Right cardiac atrium (tissue), 5 donors: ENCODE measurements around the gene ZNF883. TPM values are rescaled to one million over a fixed set of nuclear protein-coding genes. Genes with fewer than 3 reads are reported as not detected.

Source experiments
- ATAC-seq, 2 donors: fragments of 200-7000 bp; cut with Tn5 transposase; one replicate each; pipeline versions ENCODE4 v1.8.0 to v1.9.1; 2020; ENCODE audit warnings: moderate library complexity in 2 of 2, mild to moderate bottlenecking in 1 of 2
- DNase-seq, 3 donors: peaks; one replicate each; pipeline ENCODE4 v3.0.0-alpha.2; 2020
- H3K27ac ChIP-seq: one replicate; pipeline ENCODE4 v1.5.1; 2013; ENCODE audit warnings: mild to moderate bottlenecking, low read length, control low read depth, moderate library complexity
- H3K27me3 ChIP-seq: one replicate; pipeline ENCODE4 v1.6.1; 2013; ENCODE audit not compliant: control insufficient read depth, insufficient read depth
- H3K4me1 ChIP-seq: one replicate; pipeline ENCODE4 v1.6.1; 2013; ENCODE audit warnings: low read length; ENCODE audit not compliant: control insufficient read depth, insufficient read depth
- H3K4me3 ChIP-seq: one replicate; pipeline ENCODE4 v1.5.1; 2013; ENCODE audit warnings: low read length, control low read depth
- H3K9me3 ChIP-seq: one replicate; pipeline ENCODE4 v1.6.1; 2013; ENCODE audit warnings: low read length; ENCODE audit not compliant: control insufficient read depth
- WGBS: extraction: QIAGEN DNeasy Blood & Tissue Kit; methylation state at CpG from one replicate; pipeline ENCODE4 v1.1.7; 2013; 5-methylcytosine and 5-hydroxymethylcytosine counted together
- intact Hi-C, 4 donors: fragments of 100-400 bp; cut with DNase I; formaldehyde crosslinking; loops; one replicate each; pipeline versions ENCODE4 v1.11.0 to v1.14.0; 2022 to 2023
- polyA plus RNA-seq: library from polyadenylated mRNA; stranded (reverse); fragments of 200-250 nt; gene quantifications from one replicate; pipeline ENCODE4 v1.2.3, GENCODE V29; 2013
- total RNA-seq, 4 donors: library from RNA; stranded (reverse); fragmentation: NEBNext Ultra II Directional; extraction: Animal tissue kit (Norgen Biotek cat#: 25700); gene quantifications; one replicate each; pipeline ENCODE4 v1.2.1, GENCODE V29; 2021
- donor health status: healthy with polysubstance abuse.
- donor health status: DM: no; HTN: yes; CAD: no.
- donor health status: DM: no; HTN: no; CAD: no.
- donor health status: DM: no; HTN: yes; CAD: no; lungs with severe emphysema.
- donor health status: DM: yes; HTN: yes; CAD: no.

ZNF883 gene
- total and polyA plus RNA-seq, 5 donors = 6.3 to 11.9 (median 7.1) TPM

- 39% methylated on average over 1 of the region's 1 CpG for WGBS
- DNase-seq = no peak
- Histone ChIP-seq H3K27me3 (no peaks in the 10 kb centered on the region), H3K4me1 (no peaks in the 10 kb centered on the region), H3K9me3 (no peaks in the 10 kb centered on the region), H3K4me3 (no peak overlapping the region), H3K27ac (no peak overlapping the region)
- ATAC-seq = no peak
- intact Hi-C loops = no loop called here
Measured at GRCh38 chr9:112917987-112918362, 94.0 kb downstream of the ZNF883 start.

- intact Hi-C loops = no loop called here
- Histone ChIP-seq H3K27me3 (no peaks in the 10 kb centered on the region), H3K4me1 (no peaks in the 10 kb centered on the region), H3K27ac (no peak overlapping the region), H3K9me3 (no peaks in the 10 kb centered on the region), H3K4me3 (no peak overlapping the region)
- ATAC-seq = no peak
- 81% methylated on average over 1 of the region's 1 CpG for WGBS
- no peak for DNase-seq
Measured at GRCh38 chr9:112917047-112917986, 94.7 kb downstream of the ZNF883 start.

GRCh38 chr9:112914524-112914923, 97.5 kb downstream of the ZNF883 start:
- Histone ChIP-seq H3K9me3 (no peaks in the 10 kb centered on the region), H3K4me3 (no peak overlapping the region), H3K27me3 (no peaks in the 10 kb centered on the region), H3K4me1 (no peaks in the 10 kb centered on the region), H3K27ac (no peak overlapping the region)
- peak in 1 of 3 donors; percentile 39 for DNase-seq
- peak in 1 of 2 donors; percentile 29 for ATAC-seq
- WGBS = 21% methylated on average over 2 of the region's 2 CpGs
- intact Hi-C loops = no loop called here

GRCh38 chr9:112913326-112913725, 98.7 kb downstream of the ZNF883 start:
- Histone ChIP-seq H3K27me3 (no peaks in the 10 kb centered on the region), H3K9me3 (no peaks in the 10 kb centered on the region), H3K4me3 (no peak overlapping the region), H3K27ac (no peak overlapping the region), H3K4me1 (no peaks in the 10 kb centered on the region)
- DNase-seq = no peak
- 75% methylated on average over 4 of the region's 4 CpGs for WGBS
- no peak for ATAC-seq
- intact Hi-C loops = no loop called here

DNA sequence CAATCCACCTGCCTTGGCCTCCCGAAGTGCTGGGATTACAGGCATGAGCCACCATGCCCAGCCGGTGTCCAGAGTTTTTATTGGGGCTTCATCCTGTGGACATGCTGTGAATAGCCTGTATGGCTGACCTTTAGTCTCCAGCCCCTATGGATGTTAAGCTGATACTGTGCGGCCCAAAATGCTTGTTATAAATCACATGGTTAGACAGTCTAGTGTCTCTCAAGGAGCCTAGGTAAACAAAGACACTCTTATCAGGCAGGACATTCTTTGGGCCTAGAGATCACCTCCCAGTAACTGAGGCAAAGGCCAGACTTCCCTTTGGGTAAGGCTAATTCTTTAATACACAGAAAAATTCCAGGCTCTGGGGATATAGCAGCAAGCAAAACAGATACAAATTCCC, 99.4 kb downstream of the ZNF883 start:
- WGBS = 88% methylated on average over 3 of the region's 3 CpGs
- Histone ChIP-seq H3K27me3 (no peaks in the 10 kb centered on the region), H3K4me3 (no peak overlapping the region), H3K9me3 (no peaks in the 10 kb centered on the region), H3K4me1 (no peaks in the 10 kb centered on the region), H3K27ac (no peak overlapping the region)
- intact Hi-C loops = no loop called here
- DNase-seq = no peak
- no peak for ATAC-seq

GRCh38 chr9:112911736-112912135, 100.3 kb downstream of the ZNF883 start:
- DNase-seq (no peak), ATAC-seq (no peak)
- WGBS = 76% methylated on average over 2 of the region's 2 CpGs
- no peaks in the 10 kb centered on the region for H3K27me3 ChIP-seq
- H3K9me3 ChIP-seq = no peaks in the 10 kb centered on the region
- H3K4me1 ChIP-seq = no peaks in the 10 kb centered on the region
- intact Hi-C loops = no loop called here
- no peak overlapping the region for H3K27ac ChIP-seq
- H3K4me3 ChIP-seq = no peak overlapping the region

Other genes with a start within 250 kb of the ZNF883 start
- not detected for gene SLC46A2, start 121.3 kb downstream of the ZNF883 start, total RNA-seq
- gene SLC46A2, start 121.3 kb downstream of the ZNF883 start, polyA plus RNA-seq = 0.02 TPM
- gene ZFP37, start 44.5 kb upstream of the ZNF883 start, total RNA-seq = 1 to 10 TPM; 2.3 to 2.6 (median 2.4) TPM
- 0.93 TPM for gene ZFP37, start 44.5 kb upstream of the ZNF883 start, polyA plus RNA-seq
- gene SLC31A2, start 138.8 kb upstream of the ZNF883 start, total RNA-seq = 10 to 100 TPM in 3 of 4 donors, 1 to 10 TPM in 1; 8.8 to 10.9 (median 10.1) TPM
- 11.4 TPM for gene SLC31A2, start 138.8 kb upstream of the ZNF883 start, polyA plus RNA-seq
- 10 to 100 TPM; 19.5 to 21.2 (median 20.1) TPM for gene FKBP15, start 209.1 kb upstream of the ZNF883 start, total RNA-seq
- gene FKBP15, start 209.1 kb upstream of the ZNF883 start, polyA plus RNA-seq = 11.0 TPM
- 10 to 100 TPM; 11.4 to 20.7 (median 13.7) TPM for gene SLC31A1, start 209.4 kb upstream of the ZNF883 start, total RNA-seq
- 6.0 TPM for gene SLC31A1, start 209.4 kb upstream of the ZNF883 start, polyA plus RNA-seq